ENCODE measurements around the gene IGFBP3.
A peak's percentile ranks its signal among the peaks of the same experiment; 100 is the strongest.

Gene IGFBP3

GRCh38 chr7:45891462-45892402 lies 29.3 kb downstream of the IGFBP3 start:
- no peak for DNase-seq

- peak; percentile 44 to 49 for DNase-seq
Measured at GRCh38 chr7:45890902-45891461, 30.1 kb downstream of the IGFBP3 start.

GRCh38 chr7:45890125-45890901 lies 30.8 kb downstream of the IGFBP3 start:
- DNase-seq: no peak

- no peak for DNase-seq
Measured at GRCh38 chr7:45889367-45890067, 31.6 kb downstream of the IGFBP3 start.

- DNase-seq: no peak
Measured at GRCh38 chr7:45888993-45889366, 32.1 kb downstream of the IGFBP3 start.

- peak; percentile 10 to 29 for DNase-seq
Measured at GRCh38 chr7:45888185-45888992, 32.7 kb downstream of the IGFBP3 start, which contains the start of gene IGFBP1. IGFBP1 (plus strand) TSS chr7:45888488; CDS start chr7:45888653, 165 bp downstream.

- no peak for DNase-seq
Measured at GRCh38 chr7:45886931-45887667, 34.0 kb downstream of the IGFBP3 start.

GRCh38 chr7:45885264-45885882 lies 35.7 kb downstream of the IGFBP3 start:
- no peak for DNase-seq

GRCh38 chr7:45884136-45884535 lies 36.9 kb downstream of the IGFBP3 start:
- DNase-seq: no peak

- DNase-seq: peak; percentile 11 to 48
Measured at GRCh38 chr7:45882465-45882810, 38.6 kb downstream of the IGFBP3 start.

- DNase-seq: no peak
Measured at GRCh38 chr7:45881759-45882464, 39.2 kb downstream of the IGFBP3 start.

GRCh38 chr7:45881280-45881758 lies 39.8 kb downstream of the IGFBP3 start:
- no peak for DNase-seq

- DNase-seq: no peak
Measured at GRCh38 chr7:45880433-45880860, 40.6 kb downstream of the IGFBP3 start.

- no peak for DNase-seq
Measured at GRCh38 chr7:45878457-45879144, 42.5 kb downstream of the IGFBP3 start.

GRCh38 chr7:45876519-45876918 lies 44.6 kb downstream of the IGFBP3 start:
- DNase-seq: no peak

GRCh38 chr7:45874408-45875131 lies 46.5 kb downstream of the IGFBP3 start:
- DNase-seq: no peak

GRCh38 chr7:45873355-45873754 lies 47.7 kb downstream of the IGFBP3 start:
- no peak for DNase-seq

- DNase-seq: no peak
Measured at GRCh38 chr7:45873035-45873354, 48.1 kb downstream of the IGFBP3 start, which contains the start of gene CCDC201. CCDC201 (minus strand) TSS chr7:45873082; CDS start chr7:45873007, 75 bp downstream.

Data from NCI-H2081 (cell line).